ENCODE measurements around the gene ADGRF3.
"Not testable (repeated sequence)": the region's sequence is repeated elsewhere in the genome, so short reads cannot be mapped to it uniquely, and the experiment has no call there.

Gene ADGRF3, protein sequence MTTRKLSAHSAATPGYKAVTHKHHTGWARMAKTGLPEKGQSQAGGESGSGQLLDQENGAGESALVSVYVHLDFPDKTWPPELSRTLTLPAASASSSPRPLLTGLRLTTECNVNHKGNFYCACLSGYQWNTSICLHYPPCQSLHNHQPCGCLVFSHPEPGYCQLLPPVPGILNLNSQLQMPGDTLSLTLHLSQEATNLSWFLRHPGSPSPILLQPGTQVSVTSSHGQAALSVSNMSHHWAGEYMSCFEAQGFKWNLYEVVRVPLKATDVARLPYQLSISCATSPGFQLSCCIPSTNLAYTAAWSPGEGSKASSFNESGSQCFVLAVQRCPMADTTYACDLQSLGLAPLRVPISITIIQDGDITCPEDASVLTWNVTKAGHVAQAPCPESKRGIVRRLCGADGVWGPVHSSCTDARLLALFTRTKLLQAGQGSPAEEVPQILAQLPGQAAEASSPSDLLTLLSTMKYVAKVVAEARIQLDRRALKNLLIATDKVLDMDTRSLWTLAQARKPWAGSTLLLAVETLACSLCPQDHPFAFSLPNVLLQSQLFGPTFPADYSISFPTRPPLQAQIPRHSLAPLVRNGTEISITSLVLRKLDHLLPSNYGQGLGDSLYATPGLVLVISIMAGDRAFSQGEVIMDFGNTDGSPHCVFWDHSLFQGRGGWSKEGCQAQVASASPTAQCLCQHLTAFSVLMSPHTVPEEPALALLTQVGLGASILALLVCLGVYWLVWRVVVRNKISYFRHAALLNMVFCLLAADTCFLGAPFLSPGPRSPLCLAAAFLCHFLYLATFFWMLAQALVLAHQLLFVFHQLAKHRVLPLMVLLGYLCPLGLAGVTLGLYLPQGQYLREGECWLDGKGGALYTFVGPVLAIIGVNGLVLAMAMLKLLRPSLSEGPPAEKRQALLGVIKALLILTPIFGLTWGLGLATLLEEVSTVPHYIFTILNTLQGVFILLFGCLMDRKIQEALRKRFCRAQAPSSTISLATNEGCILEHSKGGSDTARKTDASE

DNA sequence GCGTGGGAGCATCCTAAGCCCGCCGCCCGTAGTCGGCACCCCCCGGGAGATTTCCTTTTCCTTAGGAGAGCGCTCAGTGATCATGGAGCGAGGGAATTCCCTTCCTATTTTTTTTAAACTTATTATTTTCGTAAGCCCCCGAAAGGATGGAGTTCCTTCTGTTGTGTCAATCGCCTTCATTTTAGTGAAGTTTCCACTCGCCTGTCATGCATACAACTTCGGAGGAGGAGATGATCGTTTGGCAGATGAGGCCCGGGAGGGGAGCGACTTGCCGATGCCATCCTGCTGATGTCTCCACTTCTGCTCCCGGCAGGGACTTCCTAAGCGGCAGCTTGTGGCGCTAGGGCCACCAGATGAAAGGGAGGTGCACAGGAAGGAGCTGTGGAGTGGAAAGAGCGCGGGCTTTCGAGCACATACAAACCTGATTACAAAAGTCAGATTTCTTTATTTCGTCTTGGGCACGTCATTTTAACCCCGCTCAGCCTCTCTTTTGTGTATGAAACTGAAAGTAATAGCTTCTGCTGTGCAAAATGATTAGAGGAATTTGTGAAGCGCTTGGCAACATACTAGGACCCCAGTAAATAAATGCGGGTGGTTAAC, at the start of gene ADGRF3:
ADGRF3 (minus strand) TSS at position 336 of the 600 bp plus-strand sequence. CDS start 555 bp downstream, outside the sequence.
- Histone ChIP-seq H3K27me3 (ENCODE audit: low read depth) (no peaks in the 10 kb centered on the region), H3K4me1 (peaks cover 17% of the 10 kb centered on the region), H3K4me3 (peak within 1 kb of the TSS; percentile 62), H3K9me3 (no peaks in the 10 kb centered on the region), H3K36me3 (replicated peaks) (no peaks in the 10 kb centered on the region)
- peak; percentile 41 to 71 for DNase-seq (ENCODE audit: low spot score in 2 of 2)
- in situ Hi-C loops (cut with MboI; ENCODE audit: low sequenced_read_pairs): no loop called here

DNA sequence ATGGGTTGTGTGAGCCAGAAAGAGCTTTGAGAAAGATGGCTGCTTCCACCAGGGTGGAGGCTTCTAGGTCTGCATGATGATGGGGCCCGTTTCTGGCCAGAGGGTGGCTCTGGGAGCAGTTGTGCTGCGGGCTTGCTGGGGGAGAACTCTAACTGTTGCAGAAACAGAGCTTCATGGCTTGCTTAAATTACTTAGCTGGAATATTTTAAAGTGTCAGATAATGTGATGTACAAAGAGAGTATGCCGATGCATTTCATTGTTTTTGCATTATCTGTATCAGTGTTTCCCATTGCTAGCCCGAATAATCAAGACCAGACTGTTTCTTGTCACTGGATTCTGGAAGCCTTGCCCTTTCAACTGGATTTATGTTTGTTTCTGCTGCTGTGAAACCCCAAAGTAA, 48.8 kb upstream of the ADGRF3 start:
- H3K9me3 ChIP-seq: no peaks in the 10 kb centered on the region
- H3K36me3 ChIP-seq (replicated peaks): peaks cover 4% of the 10 kb centered on the region; the same call in 1 of the 2 replicates
- H3K4me1 ChIP-seq: no peaks in the 10 kb centered on the region
- no peaks in the 10 kb centered on the region for H3K27me3 ChIP-seq (ENCODE audit: low read depth)
- no peak overlapping the region for H3K4me3 ChIP-seq
- in situ Hi-C loops (cut with MboI; ENCODE audit: low sequenced_read_pairs): no loop called here
- DNase-seq (ENCODE audit: low spot score in 2 of 2): no peak

DNA sequence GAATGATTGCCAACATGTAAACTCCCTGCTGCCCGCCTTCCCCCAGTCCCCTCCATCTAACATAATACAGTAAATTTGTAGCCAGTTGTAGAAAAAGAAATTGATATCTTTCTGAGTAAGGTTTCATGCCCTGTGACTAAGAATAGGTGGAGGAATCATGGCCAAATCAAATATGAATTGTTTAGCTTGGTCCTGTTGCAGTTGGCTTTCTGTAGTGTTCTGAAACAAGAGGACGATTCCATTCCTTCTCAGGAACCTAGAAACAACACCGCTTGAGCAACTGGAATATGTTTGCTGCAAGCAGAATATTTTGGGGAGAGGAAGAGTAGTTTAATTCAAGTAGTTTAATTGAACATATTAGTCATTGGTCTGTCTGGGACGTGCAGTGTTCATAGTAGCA, 48.1 kb upstream of the ADGRF3 start:
- DNase-seq (ENCODE audit: low spot score in 2 of 2): no peak
- H3K4me1 ChIP-seq: no peaks in the 10 kb centered on the region
- in situ Hi-C loops (cut with MboI; ENCODE audit: low sequenced_read_pairs): no loop called here
- H3K36me3 ChIP-seq (replicated peaks): peaks cover 6% of the 10 kb centered on the region
- H3K4me3 ChIP-seq: no peak overlapping the region
- no peaks in the 10 kb centered on the region for H3K9me3 ChIP-seq
- H3K27me3 ChIP-seq (ENCODE audit: low read depth): no peaks in the 10 kb centered on the region

DNA sequence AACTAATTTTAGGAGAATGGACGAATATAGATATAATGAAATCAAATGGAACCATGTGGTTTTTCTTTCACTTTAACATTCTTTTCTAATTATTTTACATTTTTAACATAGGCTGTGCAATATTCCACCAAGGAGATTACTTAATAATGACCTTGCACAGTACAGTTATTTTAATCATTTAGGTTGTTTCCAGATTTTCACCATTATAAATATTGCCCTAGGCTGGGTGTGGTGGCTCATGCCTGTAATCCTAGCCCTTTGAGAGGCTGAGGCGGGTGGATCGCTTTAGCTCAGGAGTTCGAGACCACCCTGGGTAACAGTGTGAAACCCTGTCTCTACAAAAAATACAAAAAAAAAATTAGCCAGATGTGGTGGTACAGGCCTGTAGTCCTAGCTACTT, 40.6 kb upstream of the ADGRF3 start:
- DNase-seq (ENCODE audit: low spot score in 2 of 2): no peak
- in situ Hi-C loops (cut with MboI; ENCODE audit: low sequenced_read_pairs): no loop called here
- no peaks in the 10 kb centered on the region for H3K27me3 ChIP-seq (ENCODE audit: low read depth)
- no peak overlapping the region for H3K4me3 ChIP-seq
- H3K4me1 ChIP-seq: no peaks in the 10 kb centered on the region
- peaks cover 19% of the 10 kb centered on the region for H3K36me3 ChIP-seq (replicated peaks)
- no peaks in the 10 kb centered on the region for H3K9me3 ChIP-seq

DNA sequence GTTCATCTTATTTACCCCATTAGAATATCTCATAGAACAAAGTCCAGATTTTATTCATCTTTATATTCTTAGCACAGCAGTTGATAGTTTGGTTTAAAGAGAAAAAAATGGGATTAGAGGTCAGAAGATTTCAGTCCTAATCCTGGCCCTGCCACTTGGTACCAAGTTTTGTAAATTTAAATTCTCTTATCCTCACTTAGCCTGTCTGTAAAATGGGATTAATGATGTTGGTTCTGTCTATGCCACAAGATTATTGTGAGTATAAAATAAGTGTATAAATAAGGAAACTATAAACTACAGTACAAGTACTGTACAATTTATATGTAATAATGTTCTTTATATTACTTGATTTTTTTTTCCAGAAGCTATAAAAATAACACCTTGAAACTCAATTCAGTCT, 38.0 kb upstream of the ADGRF3 start:
- H3K4me1 ChIP-seq: no peaks in the 10 kb centered on the region
- H3K27me3 ChIP-seq (ENCODE audit: low read depth): no peaks in the 10 kb centered on the region
- H3K4me3 ChIP-seq: no peak overlapping the region
- H3K9me3 ChIP-seq: no peaks in the 10 kb centered on the region
- in situ Hi-C loops (cut with MboI; ENCODE audit: low sequenced_read_pairs): no loop called here
- no peak for DNase-seq (ENCODE audit: low spot score in 2 of 2)
- peaks cover 12% of the 10 kb centered on the region for H3K36me3 ChIP-seq (replicated peaks)

DNA sequence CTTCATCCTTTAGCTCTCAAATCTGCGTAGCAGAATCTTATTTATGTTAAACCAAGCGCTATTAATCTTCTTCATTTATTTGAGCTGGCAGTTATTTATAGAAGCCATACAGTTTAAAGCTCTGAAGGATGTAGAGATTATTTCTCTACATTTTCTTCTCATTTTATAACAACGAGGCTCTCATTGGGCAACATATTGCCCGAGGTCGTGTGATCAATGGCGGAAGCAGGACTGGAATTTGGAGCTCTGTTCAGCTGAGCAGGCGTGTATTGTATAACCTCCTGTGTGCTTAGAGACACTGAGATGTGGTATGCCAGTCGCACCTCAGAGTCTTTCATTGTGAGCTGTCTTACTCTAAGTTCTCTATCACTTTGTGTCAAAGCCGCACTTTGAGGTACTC, 37.6 kb upstream of the ADGRF3 start:
- in situ Hi-C loops (cut with MboI; ENCODE audit: low sequenced_read_pairs): no loop called here
- Histone ChIP-seq H3K4me1 (no peaks in the 10 kb centered on the region), H3K9me3 (no peaks in the 10 kb centered on the region), H3K27me3 (ENCODE audit: low read depth) (no peaks in the 10 kb centered on the region), H3K4me3 (no peak overlapping the region), H3K36me3 (replicated peaks) (peaks cover 8% of the 10 kb centered on the region)
- DNase-seq (ENCODE audit: low spot score in 2 of 2): peak in 1 of 2 experiments; percentile 22

DNA sequence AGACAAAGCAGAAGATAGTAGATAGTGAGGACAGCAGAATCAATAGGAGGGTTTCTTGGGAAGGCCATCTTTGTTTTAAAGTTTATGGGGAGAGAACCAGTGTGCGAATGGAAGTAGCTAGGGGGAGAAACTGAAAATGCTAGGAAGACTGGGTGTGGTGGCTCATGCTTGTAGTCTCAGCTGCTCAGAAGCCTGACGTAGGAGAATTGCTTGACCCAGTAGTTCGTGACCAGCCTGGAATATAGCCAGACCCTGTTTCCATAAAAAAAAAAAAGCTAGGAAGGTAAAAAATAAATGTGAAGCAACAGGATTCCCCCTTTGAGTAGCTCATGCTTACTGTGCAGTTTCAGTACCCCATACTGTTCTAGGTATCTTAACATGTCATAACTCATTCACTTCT, 36.0 kb upstream of the ADGRF3 start:
- DNase-seq (ENCODE audit: low spot score in 2 of 2): no peak
- in situ Hi-C loops (cut with MboI; ENCODE audit: low sequenced_read_pairs): no loop called here
- no peaks in the 10 kb centered on the region for H3K9me3 ChIP-seq
- H3K4me3 ChIP-seq: no peak overlapping the region
- no peaks in the 10 kb centered on the region for H3K27me3 ChIP-seq (ENCODE audit: low read depth)
- no peaks in the 10 kb centered on the region for H3K4me1 ChIP-seq
- peaks cover 3% of the 10 kb centered on the region; the same call in 1 of the 2 replicates for H3K36me3 ChIP-seq (replicated peaks)

DNA sequence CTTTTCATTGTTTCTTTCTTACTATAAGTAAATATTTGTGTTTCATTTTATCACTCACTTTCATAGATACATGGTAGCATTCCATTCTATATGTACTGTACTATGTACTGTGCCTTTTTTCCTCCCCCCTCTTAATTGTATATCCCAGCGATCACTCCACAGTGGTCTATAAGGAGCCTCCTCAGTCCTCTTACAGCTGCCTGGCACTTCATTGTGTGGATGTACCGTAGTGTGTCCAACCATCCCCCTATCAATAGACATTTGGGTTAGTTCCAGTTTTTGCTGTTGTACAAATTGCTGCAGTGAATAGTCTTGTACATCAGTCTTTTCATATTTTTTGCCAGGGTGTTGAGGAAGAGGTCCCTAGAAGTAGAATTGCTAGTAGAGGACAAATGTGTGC, 33.7 kb upstream of the ADGRF3 start:
- H3K27me3 ChIP-seq (ENCODE audit: low read depth): no peaks in the 10 kb centered on the region
- H3K36me3 ChIP-seq (replicated peaks): peaks cover 6% of the 10 kb centered on the region
- no peaks in the 10 kb centered on the region for H3K9me3 ChIP-seq
- H3K4me3 ChIP-seq: no peak overlapping the region
- in situ Hi-C loops (cut with MboI; ENCODE audit: low sequenced_read_pairs): no loop called here
- no peaks in the 10 kb centered on the region for H3K4me1 ChIP-seq
- no peak for DNase-seq (ENCODE audit: low spot score in 2 of 2)

DNA sequence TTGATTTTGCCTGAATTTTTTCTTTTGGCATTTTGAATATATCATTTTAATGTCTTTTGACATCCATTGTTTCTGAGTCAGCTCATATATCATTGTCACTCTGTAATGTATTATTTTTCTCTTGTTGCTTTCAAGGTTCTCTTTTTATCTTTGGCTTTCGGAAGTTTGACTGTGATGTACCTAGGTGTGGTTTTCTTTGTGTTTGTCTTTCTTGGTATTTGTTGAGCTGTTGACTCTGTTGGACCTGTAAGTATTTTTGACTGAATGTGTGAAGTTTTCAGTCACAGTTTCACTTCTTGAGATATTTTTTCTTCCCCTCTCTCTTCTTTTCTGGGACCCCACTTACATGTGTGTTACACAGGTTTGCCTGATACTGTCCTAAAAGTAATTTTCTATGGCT, 30.2 kb upstream of the ADGRF3 start:
- in situ Hi-C loops (cut with MboI; ENCODE audit: low sequenced_read_pairs): no loop called here
- peaks cover 28% of the 10 kb centered on the region for H3K36me3 ChIP-seq (replicated peaks)

DNA sequence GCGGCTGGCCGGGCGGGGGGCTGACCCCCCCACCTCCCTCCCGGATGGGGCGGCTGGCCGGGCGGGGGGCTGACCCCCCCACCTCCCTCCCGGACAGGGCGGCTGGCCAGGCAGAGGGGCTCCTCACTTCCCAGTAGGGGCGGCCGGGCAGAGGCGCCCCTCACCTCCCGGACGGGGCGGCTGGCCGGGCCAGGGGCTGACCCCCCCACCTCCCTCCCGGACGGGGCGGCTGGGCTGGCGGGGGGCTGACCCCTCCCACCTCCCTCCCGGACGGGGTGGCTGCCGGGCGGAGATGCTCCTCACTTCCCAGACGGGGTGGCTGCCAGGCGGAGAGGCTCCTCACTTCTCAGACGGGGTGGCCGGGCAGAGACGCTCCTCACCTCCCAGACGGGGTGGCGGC, 24.3 kb upstream of the ADGRF3 start:
- H3K4me3 ChIP-seq; DNase-seq (ENCODE audit: low spot score in 2 of 2); H3K27me3 ChIP-seq (ENCODE audit: low read depth); in situ Hi-C loops (cut with MboI; ENCODE audit: low sequenced_read_pairs); H3K9me3 ChIP-seq; H3K4me1 ChIP-seq: not testable (repeated sequence)
- peaks cover 47% of the 10 kb centered on the region for H3K36me3 ChIP-seq (replicated peaks)

More for the DNA sequence above, 30.2 kb upstream of the ADGRF3 start:
- Histone ChIP-seq H3K27me3 (ENCODE audit: low read depth) (no peaks in the 10 kb centered on the region), H3K4me3 (no peak overlapping the region), H3K9me3 (no peaks in the 10 kb centered on the region), H3K4me1 (no peaks in the 10 kb centered on the region)
- DNase-seq (ENCODE audit: low spot score in 2 of 2): no peak

DNA sequence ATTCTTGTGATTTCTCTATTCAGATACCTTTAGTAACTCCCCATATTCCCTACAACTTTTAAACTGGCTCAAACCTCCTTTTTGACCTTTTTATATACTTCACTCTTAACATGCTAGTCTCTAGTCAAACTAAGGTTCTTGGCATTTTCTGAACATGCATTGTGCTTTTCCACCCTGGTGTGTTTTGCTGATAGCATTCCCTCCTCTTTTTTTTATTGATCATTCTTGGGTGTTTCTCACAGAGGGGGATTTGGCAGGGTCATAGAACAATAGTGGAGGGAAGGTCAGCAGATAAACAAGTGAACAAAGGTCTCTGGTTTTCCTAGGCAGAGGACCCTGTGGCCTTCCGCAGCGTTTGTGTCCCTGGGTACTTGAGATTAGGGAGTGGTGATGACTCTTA, 23.1 kb upstream of the ADGRF3 start:
- H3K4me1 ChIP-seq; H3K9me3 ChIP-seq; in situ Hi-C loops (cut with MboI; ENCODE audit: low sequenced_read_pairs); H3K27me3 ChIP-seq (ENCODE audit: low read depth); H3K4me3 ChIP-seq; DNase-seq (ENCODE audit: low spot score in 2 of 2): not testable (repeated sequence)
- H3K36me3 ChIP-seq (replicated peaks): peaks cover 37% of the 10 kb centered on the region

DNA sequence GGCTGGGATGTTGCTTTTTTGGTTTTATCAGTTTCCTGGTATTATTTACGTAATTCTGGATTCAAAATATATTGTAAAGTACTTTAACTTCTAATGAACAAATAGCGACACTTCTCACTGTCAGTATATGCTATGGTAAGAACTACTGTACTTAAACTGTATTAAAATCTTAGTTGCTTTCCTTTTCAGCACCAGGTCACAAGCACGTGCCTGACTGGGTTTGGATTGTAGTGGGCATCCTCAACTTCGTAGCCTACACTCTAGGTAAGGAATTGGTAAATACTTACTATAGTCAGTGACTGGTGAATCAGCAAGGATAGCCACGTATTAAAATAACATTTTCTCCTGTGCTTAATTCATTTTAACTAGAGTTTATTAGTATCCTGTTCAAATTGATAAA, 20.4 kb upstream of the ADGRF3 start:
- no peaks in the 10 kb centered on the region; the same call in 1 of the 2 replicates for H3K4me1 ChIP-seq
- H3K36me3 ChIP-seq (replicated peaks): peaks cover 22% of the 10 kb centered on the region
- in situ Hi-C loops (cut with MboI; ENCODE audit: low sequenced_read_pairs): no loop called here

DNA sequence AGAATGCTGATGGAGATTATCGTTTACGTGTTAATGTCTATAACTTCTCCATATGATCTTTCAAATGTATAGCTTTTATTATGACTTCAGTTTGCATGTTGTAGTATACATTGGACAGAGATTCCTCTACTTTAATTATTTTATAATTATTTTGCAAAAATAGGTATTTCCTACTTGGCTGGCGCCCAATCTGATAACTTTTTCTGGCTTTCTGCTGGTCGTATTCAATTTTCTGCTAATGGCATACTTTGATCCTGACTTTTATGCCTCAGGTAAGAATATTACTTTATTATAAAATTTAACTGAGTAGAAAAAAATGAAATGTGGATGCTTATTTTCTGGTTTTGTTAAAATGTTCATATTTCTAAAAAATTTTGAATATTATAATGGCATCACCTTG, 18.1 kb upstream of the ADGRF3 start:
- no peak for DNase-seq (ENCODE audit: low spot score in 2 of 2)
- in situ Hi-C loops (cut with MboI; ENCODE audit: low sequenced_read_pairs): no loop called here
- H3K4me1 ChIP-seq: no peaks in the 10 kb centered on the region; the same call in 1 of the 2 replicates
- no peak overlapping the region for H3K4me3 ChIP-seq
- peaks cover 21% of the 10 kb centered on the region for H3K36me3 ChIP-seq (replicated peaks)
- H3K9me3 ChIP-seq: no peaks in the 10 kb centered on the region
- H3K27me3 ChIP-seq (ENCODE audit: low read depth): no peaks in the 10 kb centered on the region

More for the DNA sequence above, 20.4 kb upstream of the ADGRF3 start:
- no peak for DNase-seq (ENCODE audit: low spot score in 2 of 2)
- H3K9me3 ChIP-seq: no peaks in the 10 kb centered on the region
- no peaks in the 10 kb centered on the region for H3K27me3 ChIP-seq (ENCODE audit: low read depth)
- no peak overlapping the region for H3K4me3 ChIP-seq
